ENCODE data around the gene P2RY11. TPM values are rescaled to one million over a fixed set of nuclear protein-coding genes. Genes with fewer than 3 reads are reported as not detected.

The P2RY11 gene
- total RNA-seq, 1 experiment from 2014 or later, result 60.6 TPM

GRCh38 chr19:10107817-10108367 is 3.6 kb upstream of the P2RY11 start:
- Histone ChIP-seq H3K4me2 (ENCODE audit: insufficient read depth, insufficient read length, low read length) (no peak overlapping the region), H3T11ph (ENCODE audit: low read length) (no peak overlapping the region), H3K18ac (ENCODE audit: insufficient read length, low read depth, low read length) (no peak overlapping the region), H2BK5ac (ENCODE audit: insufficient read length, low read length) (no peak overlapping the region), H3K23me2 (ENCODE audit: insufficient read length, low read depth, low read length, poor library complexity, severe bottlenecking) (peaks cover 7% of the 10 kb centered on the region), H3K9me3 (ENCODE audit: control insufficient read depth, low read depth, low read length) (no peaks in the 10 kb centered on the region), H4K8ac (replicated peaks; ENCODE audit: insufficient read length, low read depth, low read length) (no peak overlapping the region), H4K20me1 (ENCODE audit: control insufficient read depth, insufficient read depth, insufficient read length) (no peaks in the 10 kb centered on the region), H3K9ac (ENCODE audit: extremely low read depth, insufficient read length, low read length) (no peak overlapping the region), H2BK15ac (ENCODE audit: low read depth, low read length) (no peak overlapping the region), H2BK20ac (ENCODE audit: low read depth, low read length, poor library complexity, severe bottlenecking) (no peak overlapping the region), H2AFZ (ENCODE audit: low read length) (no peak overlapping the region), H3K14ac (ENCODE audit: insufficient read depth, low read length) (no peak overlapping the region), H3K79me1 (ENCODE audit: insufficient read depth, low read depth, low read length, poor library complexity, severe bottlenecking) (no peaks in the 10 kb centered on the region), H3K79me2 (ENCODE audit: insufficient read depth, low read length) (peaks cover 7% of the 10 kb centered on the region; the same call in 1 of the 2 replicates), H4K91ac (ENCODE audit: insufficient read length, low read depth, low read length) (no peak overlapping the region), H3K4me1 (ENCODE audit: insufficient read depth, low read length) (no peaks in the 10 kb centered on the region; the same call in 1 of the 2 replicates), H2BK12ac (ENCODE audit: insufficient read length, low read depth, low read length) (no peak overlapping the region), H2BK120ac (ENCODE audit: low read depth, low read length, poor library complexity, severe bottlenecking) (no peak overlapping the region), H3K27ac (ENCODE audit: insufficient read length, low read depth, low read length) (no peak overlapping the region), H3K56ac (ENCODE audit: insufficient read length, low read depth, low read length) (no peak overlapping the region), H3K27me3 (ENCODE audit: insufficient read depth, low read length) (no peaks in the 10 kb centered on the region), H3K23ac (ENCODE audit: insufficient read length, low read depth, low read length) (no peak overlapping the region), H3K4ac (ENCODE audit: low read depth, low read length) (no peak overlapping the region), H2AK5ac (ENCODE audit: insufficient read length, low read length) (no peak overlapping the region), H4K5ac (ENCODE audit: insufficient read length, low read depth, low read length) (no peak overlapping the region)
- Mint-ChIP-seq H3K4me1 (peaks cover 6 to 16% of the 10 kb centered on the region in 2 experiments), H3K36me3 (ENCODE audit: insufficient read depth in 1 of 3, low read depth in 3 of 3) (peaks cover 33 to 57% (median 49%) of the 10 kb centered on the region in 3 experiments), H3K27me3 (ENCODE audit: low read depth) (no peaks in the 10 kb centered on the region; the same call in none of the 2 replicates), H3K27ac (no peak overlapping the region), H3K9me3 (no peaks in the 10 kb centered on the region; a peak in 2 of 5 replicates), H3K4me3 (peak overlapping the region; percentile 90 to 94)
- no CpG with 5 or more reads among the region's 14 CpGs for WGBS (ENCODE audit: extremely low coverage, insufficient read length, low lambda C conversion rate)
- no peak for DNase-seq
- TF ChIP-seq, protein P1, sequence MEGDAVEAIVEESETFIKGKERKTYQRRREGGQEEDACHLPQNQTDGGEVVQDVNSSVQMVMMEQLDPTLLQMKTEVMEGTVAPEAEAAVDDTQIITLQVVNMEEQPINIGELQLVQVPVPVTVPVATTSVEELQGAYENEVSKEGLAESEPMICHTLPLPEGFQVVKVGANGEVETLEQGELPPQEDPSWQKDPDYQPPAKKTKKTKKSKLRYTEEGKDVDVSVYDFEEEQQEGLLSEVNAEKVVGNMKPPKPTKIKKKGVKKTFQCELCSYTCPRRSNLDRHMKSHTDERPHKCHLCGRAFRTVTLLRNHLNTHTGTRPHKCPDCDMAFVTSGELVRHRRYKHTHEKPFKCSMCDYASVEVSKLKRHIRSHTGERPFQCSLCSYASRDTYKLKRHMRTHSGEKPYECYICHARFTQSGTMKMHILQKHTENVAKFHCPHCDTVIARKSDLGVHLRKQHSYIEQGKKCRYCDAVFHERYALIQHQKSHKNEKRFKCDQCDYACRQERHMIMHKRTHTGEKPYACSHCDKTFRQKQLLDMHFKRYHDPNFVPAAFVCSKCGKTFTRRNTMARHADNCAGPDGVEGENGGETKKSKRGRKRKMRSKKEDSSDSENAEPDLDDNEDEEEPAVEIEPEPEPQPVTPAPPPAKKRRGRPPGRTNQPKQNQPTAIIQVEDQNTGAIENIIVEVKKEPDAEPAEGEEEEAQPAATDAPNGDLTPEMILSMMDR (conservative IDR thresholded peaks at IDR 0.05), result no peak
